GM12872 (cell line): ENCODE data around the gene STAT2.

Experiments used
- CTCF ChIP-seq: IDR thresholded peaks from 3 replicates; pipeline ENCODE4 v1.5.1; 2011; ENCODE audit warnings: low read depth, mild to moderate bottlenecking, low read length, moderate library complexity; ENCODE audit not compliant: insufficient read depth

Gene STAT2

GRCh38 chr12:56304872-56305590 is 54.9 kb downstream of the STAT2 start:
- TF ChIP-seq CTCF: no peak

- TF ChIP-seq CTCF: no peak
Observed at GRCh38 chr12:56304276-56304675, 55.6 kb downstream of the STAT2 start.

- TF ChIP-seq CTCF: no peak
Observed at GRCh38 chr12:56300644-56301464, 59.1 kb downstream of the STAT2 start.

GRCh38 chr12:56299853-56300643 is 59.9 kb downstream of the STAT2 start, which contains the start of gene CS:
TSS of gene CS (minus strand) at chr12:56300330. CDS start at chr12:56300201, 129 bp downstream.
- no peak for TF ChIP-seq CTCF

- TF ChIP-seq CTCF: no peak
Observed at GRCh38 chr12:56299308-56299852, 60.5 kb downstream of the STAT2 start.

- no peak for TF ChIP-seq CTCF
Observed at GRCh38 chr12:56298828-56299227, 61.1 kb downstream of the STAT2 start.

GRCh38 chr12:56297400-56297799 is 62.5 kb downstream of the STAT2 start:
- no peak for TF ChIP-seq CTCF
